ENCODE data around the gene CENPM.

- no peak for TF ChIP-seq YY1 (IDR thresholded peaks at IDR 0.05; ENCODE audit: low read depth)
- no peak for TF ChIP-seq CEBPB (IDR thresholded peaks at IDR 0.05)
- TF ChIP-seq REST (IDR thresholded peaks at IDR 0.05; ENCODE audit: low read depth) = no peak
- TF ChIP-seq RAD21 (IDR thresholded peaks at IDR 0.05; ENCODE audit: low read depth) = no peak
- TF ChIP-seq TAF1 (IDR thresholded peaks at IDR 0.05; ENCODE audit: low read depth) = no peak
Observed at GRCh38 chr22:41934284-41935014, 12.5 kb downstream of the CENPM start.
